HepG2 (cell line): Measurements from ENCODE around the gene EPB41L2. TPM values are rescaled to one million over a fixed set of nuclear protein-coding genes. Genes with fewer than 3 reads are reported as not detected.

Experiments used
- ARNTL ChIP-seq: sonication (generic); formaldehyde crosslinking; IDR thresholded peaks from 2 replicates; pipeline ENCODE4 v1.4.0; 2020; ENCODE audit warnings: mild to moderate bottlenecking, missing genetic modification reagents
- BCL6 ChIP-seq: IDR thresholded peaks from 2 replicates; pipeline ENCODE4 v1.6.1; 2016; ENCODE audit warnings: missing genetic modification reagents, missing compliant biosample characterization
- BORCS8-MEF2B ChIP-seq: sonication (generic); formaldehyde crosslinking; IDR thresholded peaks from 2 replicates; pipeline ENCODE4 v1.8.0; 2022; ENCODE audit warnings: mild to moderate bottlenecking, missing genetic modification reagents
- CBX2 ChIP-seq, 2 experiments: fragments of 200-600 bp in 1 of 2; sonication (generic); formaldehyde crosslinking in 1 of 2; IDR thresholded peaks; 2 replicates each; pipeline versions ENCODE4 v1.7.0 to v1.8.1; 2018 to 2022; ENCODE audit warnings: low read depth in 2 of 2, low read length in 1 of 2, mild to moderate bottlenecking in 1 of 2, missing genetic modification reagents in 1 of 2
- CCAR2 ChIP-seq: fragments of 200-400 bp; formaldehyde crosslinking; optimal IDR thresholded peaks from 2 replicates; pipeline ENCODE3; 2018; ENCODE audit warnings: low read depth, mild to moderate bottlenecking, low read length, moderate library complexity
- CREB1 ChIP-seq, 2 experiments: fragments of 450-650 bp in 1 of 2; IDR thresholded peaks; 2 replicates each; pipeline ENCODE4 v1.6.1; 2016 to 2017; ENCODE audit warnings: control low read depth in 1 of 2, mild to moderate bottlenecking in 1 of 2, missing compliant biosample characterization in 1 of 2, missing genetic modification characterization in 1 of 2
- EP300 ChIP-seq, 3 experiments: sonication (generic) in 1 of 3; formaldehyde crosslinking in 1 of 3; IDR thresholded peaks; 2 replicates each; pipeline versions ENCODE4 v1.5.1 to v1.6.1; 2011 to 2020; ENCODE audit warnings: low read depth in 2 of 3, low read length in 2 of 3, borderline replicate concordance in 1 of 3, improper control_type of control experiment in 1 of 3, mild to moderate bottlenecking in 1 of 3, missing genetic modification reagents in 1 of 3, moderate library complexity in 1 of 3
- HOMEZ ChIP-seq: IDR thresholded peaks from 2 replicates; pipeline ENCODE4 v1.6.1; 2016; ENCODE audit warnings: low read depth
- IKZF4 ChIP-seq: sonication (generic); formaldehyde crosslinking; IDR thresholded peaks from 2 replicates; pipeline ENCODE4 v1.5.1; 2020; ENCODE audit warnings: borderline replicate concordance, mild to moderate bottlenecking, low read depth, missing genetic modification reagents; ENCODE audit errors: not compliant biosample characterization
- IRX3 ChIP-seq: sonication (generic); formaldehyde crosslinking; IDR thresholded peaks from 2 replicates; pipeline ENCODE4 v1.8.1; 2023; ENCODE audit warnings: mild to moderate bottlenecking, low read depth, missing genetic modification reagents, borderline replicate concordance
- JUND ChIP-seq: sonication (generic); formaldehyde crosslinking; IDR thresholded peaks from 2 replicates; pipeline ENCODE4 v1.8.0; 2022; ENCODE audit warnings: mild to moderate bottlenecking, missing genetic modification reagents
- KDM5B ChIP-seq: sonication (generic); formaldehyde crosslinking; IDR thresholded peaks from 2 replicates; pipeline ENCODE4 v1.4.0; 2020; ENCODE audit warnings: missing genetic modification reagents, mild to moderate bottlenecking, borderline replicate concordance
- MLX ChIP-seq: IDR thresholded peaks from 2 replicates; pipeline ENCODE4 v1.6.1; 2016
- NCOA2 ChIP-seq: sonication (generic); formaldehyde crosslinking; IDR thresholded peaks from 2 replicates; pipeline ENCODE4 v1.8.0; 2022; ENCODE audit warnings: inconsistent platforms
- NCOR1 ChIP-seq: fragments of 200-600 bp; sonication (generic); IDR thresholded peaks from 2 replicates; pipeline ENCODE4 v1.7.0; 2017; ENCODE audit warnings: antibody characterized with exemption, low read length, borderline replicate concordance
- RFXANK ChIP-seq: IDR thresholded peaks from 2 replicates; pipeline ENCODE4 v1.6.1; 2016
- RNF2 ChIP-seq: fragments of 450-650 bp; conservative IDR thresholded peaks from 2 replicates; pipeline ENCODE4 v1.6.1; 2016; ENCODE audit warnings: low read depth
- SAP130 ChIP-seq: IDR thresholded peaks from 2 replicates; pipeline ENCODE4 v1.6.1; 2016; ENCODE audit warnings: low read depth
- SP1 ChIP-seq, 2 experiments: fragments of 450-650 bp in 1 of 2; sonication (generic) in 1 of 2; formaldehyde crosslinking in 1 of 2; IDR thresholded peaks; 2 replicates each; pipeline versions ENCODE4 v1.4.0 to v1.6.1; 2016 to 2020; ENCODE audit warnings: missing genetic modification reagents in 1 of 2
- SYNCRIP ChIP-seq: fragments of 200-400 bp; formaldehyde crosslinking; IDR thresholded peaks from 2 replicates; pipeline ENCODE4 v1.6.1; 2018; ENCODE audit warnings: mild to moderate bottlenecking, low read depth, low read length; ENCODE audit not compliant: insufficient read depth
- ZKSCAN1 ChIP-seq: fragments of 150-350 bp; IDR thresholded peaks from 2 replicates; pipeline ENCODE4 v1.6.1; 2014; ENCODE audit warnings: low read length
- ZNF576 ChIP-seq: sonication (generic); formaldehyde crosslinking; IDR thresholded peaks from 2 replicates; pipeline ENCODE4 v1.4.0; 2020; ENCODE audit warnings: mild to moderate bottlenecking, missing genetic modification reagents
- ZNF614 ChIP-seq: IDR thresholded peaks from 2 replicates; pipeline ENCODE4 v1.6.1; 2018; ENCODE audit warnings: missing biosample characterization, missing genetic modification reagents, inconsistent platforms, borderline replicate concordance
- ZNF615 ChIP-seq: sonication (generic); formaldehyde crosslinking; IDR thresholded peaks from 2 replicates; pipeline ENCODE4 v1.5.0; 2020; ENCODE audit warnings: mild to moderate bottlenecking, missing genetic modification reagents, borderline replicate concordance
- ZSCAN31 ChIP-seq: sonication (generic); formaldehyde crosslinking; IDR thresholded peaks from 2 replicates; pipeline ENCODE4 v1.5.0; 2020; ENCODE audit warnings: low read depth, mild to moderate bottlenecking, missing genetic modification reagents
- polyA plus RNA-seq, 8 experiments: library from polyadenylated mRNA; depleted of rRNA in 3 of 8; stranded (reverse) in 7 of 8; unstranded in 1 of 8; fragments of >200 nt; fragmentation: Illumina TruSeq in 4 of 8; extraction: Trizol in 4 of 8; gene quantifications; 2 replicates each; pipeline versions ENCODE4 v1.2.1 to v1.2.3, GENCODE V29; 2011 to 2016; ENCODE audit warnings: low read depth in 4 of 8, missing spikeins in 1 of 8, mixed read lengths in 1 of 8; ENCODE audit not compliant: insufficient read depth in 1 of 8
- total RNA-seq, 5 experiments: library from RNA; depleted of rRNA; stranded (reverse); fragments of >200 nt; fragmentation: Illumina TruSeq; extraction: Trizol; gene quantifications; 2 replicates each; pipeline ENCODE4 v1.2.3, GENCODE V29; 2016; ENCODE audit warnings: low read depth in 1 of 5
- TF ChIP-seq, protein P1 (sequence below): sonication (generic); formaldehyde crosslinking; IDR thresholded peaks from 2 replicates; pipeline ENCODE4 v1.4.0; 2020; ENCODE audit warnings: mild to moderate bottlenecking, missing genetic modification reagents

Gene EPB41L2
- total and polyA plus RNA-seq, 2 of the 13 experiments (the other 11 are each of a cell fraction or from before 2014, with no cell fraction given): 41.7 to 56.4 TPM

GRCh38 chr6:131065112-131065823 lies 2.2 kb upstream of the EPB41L2 start (continued):
- TF ChIP-seq CREB1 (IDR thresholded peaks at IDR 0.05) (no peak), CREB1 (CRISPR knock-in tag; IDR thresholded peaks at IDR 0.05) (0 out of 2 replicates have a peak, but pooled peaks have one; percentile 40), ZKSCAN1 (no peak), IRX3 (CRISPR knock-in tag) (no peak), SP1 (IDR thresholded peaks at IDR 0.05) (no peak), SP1 (CRISPR knock-in tag; IDR thresholded peaks at IDR 0.05) (no peak), RFXANK (CRISPR knock-in tag) (no peak), CBX2 (IDR thresholded peaks at IDR 0.05; ENCODE audit: low read depth, low read length) (no peak), CBX2 (CRISPR knock-in tag; IDR thresholded peaks at IDR 0.05; ENCODE audit: low read depth) (no peak), SYNCRIP (no peak), MLX (CRISPR knock-in tag) (no peak), ZSCAN31 (CRISPR knock-in tag) (no peak), RNF2 (no peak), NCOR1 (peak; percentile 74), EP300 (IDR thresholded peaks at IDR 0.05; ENCODE audit: low read depth in 2 of 2, low read length in 2 of 2) (peak in 1 of 2 experiments; percentile 80; a peak in 2 of 4 replicates), EP300 (CRISPR knock-in tag; IDR thresholded peaks at IDR 0.05; ENCODE audit: borderline replicate concordance) (peak; percentile 64; the same call in 1 of the 2 replicates), ZNF576 (CRISPR knock-in tag) (no peak), ZNF615 (CRISPR knock-in tag) (no peak), ARNTL (no peak), JUND (CRISPR knock-in tag) (no peak), BCL6 (CRISPR knock-in tag) (peak; percentile 94), CCAR2 (no peak), NCOA2 (CRISPR knock-in tag) (peak; percentile 83), IKZF4 (CRISPR knock-in tag) (no peak), ZNF614 (CRISPR knock-in tag) (peak; percentile 79), BORCS8-MEF2B (CRISPR knock-in tag) (no peak), SAP130 (peak; percentile 86), KDM5B (no peak), HOMEZ (CRISPR knock-in tag) (peak; percentile 94)
- TF ChIP-seq, protein P1, sequence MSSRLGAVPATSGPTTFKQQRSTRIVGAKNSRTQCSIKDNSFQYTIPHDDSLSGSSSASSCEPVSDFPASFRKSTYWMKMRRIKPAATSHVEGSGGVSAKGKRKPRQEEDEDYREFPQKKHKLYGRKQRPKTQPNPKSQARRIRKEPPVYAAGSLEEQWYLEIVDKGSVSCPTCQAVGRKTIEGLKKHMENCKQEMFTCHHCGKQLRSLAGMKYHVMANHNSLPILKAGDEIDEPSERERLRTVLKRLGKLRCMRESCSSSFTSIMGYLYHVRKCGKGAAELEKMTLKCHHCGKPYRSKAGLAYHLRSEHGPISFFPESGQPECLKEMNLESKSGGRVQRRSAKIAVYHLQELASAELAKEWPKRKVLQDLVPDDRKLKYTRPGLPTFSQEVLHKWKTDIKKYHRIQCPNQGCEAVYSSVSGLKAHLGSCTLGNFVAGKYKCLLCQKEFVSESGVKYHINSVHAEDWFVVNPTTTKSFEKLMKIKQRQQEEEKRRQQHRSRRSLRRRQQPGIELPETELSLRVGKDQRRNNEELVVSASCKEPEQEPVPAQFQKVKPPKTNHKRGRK (CRISPR knock-in tag): no peak
